Thyroid gland (tissue), 4 donors: Measurements from ENCODE around the gene PSKH1. TPM values are rescaled to one million over a fixed set of nuclear protein-coding genes. Genes with fewer than 3 reads are reported as not detected.

ENCODE experiments used
- DNase-seq, 2 donors: peaks; one replicate each; pipeline ENCODE4 v3.0.0-alpha.2; 2019
- H3K27ac ChIP-seq, 3 donors: fragments of 200-600 bp; sonication (generic); 1 replicate in 2 of 3; 2 replicates in 1 of 3; pipeline ENCODE4 v1.5.1; 2016 to 2019; ENCODE audit warnings: mild to moderate bottlenecking in 1 of 3, moderate library complexity in 1 of 3
- H3K27me3 ChIP-seq: fragments of 200-600 bp; sonication (generic); one replicate; pipeline ENCODE4 v1.5.1; 2019
- H3K36me3 ChIP-seq, 2 donors: fragments of 200-600 bp; sonication (generic); one replicate each; pipeline ENCODE4 v1.5.1; 2016 to 2019
- H3K4me1 ChIP-seq, 2 donors: fragments of 200-600 bp; sonication (generic); one replicate each; pipeline ENCODE4 v1.5.1; 2017 to 2019
- H3K4me3 ChIP-seq, 3 donors: fragments of 200-600 bp; sonication (generic); replicated peaks in 1 of 3; 1 replicate in 2 of 3; 2 replicates in 1 of 3; pipeline ENCODE4 v1.5.1; 2016; ENCODE audit warnings: mild to moderate bottlenecking in 1 of 3
- H3K9me3 ChIP-seq: fragments of 200-600 bp; sonication (generic); one replicate; pipeline ENCODE4 v1.5.1; 2017
- CTCF ChIP-seq, 6 experiments: fragments of 200-600 bp in 3 of 6; fragments of 450-650 bp in 3 of 6; sonication (generic) in 3 of 6; IDR thresholded peaks; one replicate each; pipeline ENCODE4 v1.5.1; 2016 to 2019; ENCODE audit warnings: antibody characterized with exemption in 6 of 6, mild to moderate bottlenecking in 2 of 6, inconsistent platforms in 1 of 6, moderate library complexity in 1 of 6
- POLR2A ChIP-seq, 2 donors: fragments of 450-650 bp; IDR thresholded peaks; one replicate each; pipeline ENCODE4 v1.6.1; 2017; ENCODE audit warnings: antibody characterized with exemption in 2 of 2, mild to moderate bottlenecking in 2 of 2, moderate library complexity in 1 of 2
- WGBS, 2 donors: methylation state at CpG; one replicate each; pipeline ENCODE4 v1.1.5; 2017; 5-methylcytosine and 5-hydroxymethylcytosine counted together
- intact Hi-C: fragments of 100-400 bp; cut with DNase I; formaldehyde crosslinking; loops from one replicate; pipeline ENCODE4 v1.15.1; 2023
- total RNA-seq, 4 donors: library from RNA; depleted of rRNA; stranded (reverse); fragments of >200 nt; gene quantifications; one replicate each; pipeline ENCODE4 v1.2.3, GENCODE V29; 2016

PSKH1 gene
- total RNA-seq, 4 donors from 2014 or later = 20.3 to 35.7 (median 28.8) TPM

DNA sequence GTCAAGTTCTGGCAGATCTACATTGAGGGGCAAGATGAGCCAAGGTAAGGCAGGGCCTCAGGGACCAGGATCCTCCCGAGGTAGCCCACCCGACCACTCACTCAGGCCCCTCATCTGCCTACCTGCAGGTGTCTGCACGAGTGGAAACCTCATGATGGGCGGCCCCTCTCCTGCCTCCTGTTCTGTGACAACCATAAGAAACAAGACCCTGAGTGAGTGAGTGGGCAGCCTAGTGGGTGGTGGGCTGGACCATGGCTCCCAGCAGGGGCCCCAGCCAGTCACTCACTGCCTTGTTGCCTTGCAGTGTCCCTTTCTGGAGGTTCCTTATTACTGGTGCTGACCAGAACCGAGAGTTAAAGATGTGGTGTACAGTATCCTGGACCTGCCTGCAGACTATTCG, 14.8 kb upstream of the PSKH1 start:
- intact Hi-C loops = no loop called here
- 87 to 94% methylated on average over 3 to 5 of the region's 6 CpGs for WGBS, 2 donors
- no peak overlapping the region for H3K27ac ChIP-seq
- H3K9me3 ChIP-seq = no peaks in the 10 kb centered on the region
- no peak for DNase-seq
- no peak overlapping the region for H3K4me3 ChIP-seq
- no peaks in the 10 kb centered on the region for H3K27me3 ChIP-seq
- peaks cover 18% of the 10 kb centered on the region in 2 donors for H3K4me1 ChIP-seq
- no peak for TF ChIP-seq POLR2A (IDR thresholded peaks at IDR 0.05)
- no peak for TF ChIP-seq CTCF (IDR thresholded peaks at IDR 0.05)
- peaks cover 54 to 68% of the 10 kb centered on the region in 2 donors for H3K36me3 ChIP-seq

DNA sequence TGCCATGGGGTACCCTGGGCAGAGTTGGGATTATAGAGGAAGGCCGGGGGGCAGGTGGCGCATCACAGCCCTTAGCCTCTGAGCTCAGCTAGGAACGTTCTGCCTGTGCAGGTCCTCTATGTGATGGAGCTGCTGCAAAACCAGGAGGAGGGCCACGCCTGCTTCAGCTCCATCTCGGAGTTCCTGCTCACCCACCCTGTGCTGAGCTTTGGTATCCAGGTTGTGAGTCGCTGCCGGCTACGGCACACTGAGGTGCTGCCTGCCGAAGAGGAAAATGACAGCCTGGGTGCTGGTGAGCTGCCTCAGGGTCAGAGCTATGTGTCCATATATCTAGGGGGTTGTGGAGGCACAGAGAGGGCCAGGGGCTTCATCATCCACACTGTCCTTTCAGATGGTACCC, 14.2 kb upstream of the PSKH1 start:
- Histone ChIP-seq H3K27me3 (no peaks in the 10 kb centered on the region), H3K9me3 (no peaks in the 10 kb centered on the region), H3K36me3 (peaks cover 58 to 73% of the 10 kb centered on the region in 2 donors), H3K27ac (no peak overlapping the region), H3K4me3 (no peak overlapping the region), H3K4me1 (peaks cover 14 to 16% of the 10 kb centered on the region in 2 donors)
- 94 to 97% methylated on average over 7 to 9 of the region's 9 CpGs for WGBS, 2 donors
- DNase-seq = no peak
- intact Hi-C loops = no loop called here
- TF ChIP-seq POLR2A (IDR thresholded peaks at IDR 0.05) (no peak), CTCF (IDR thresholded peaks at IDR 0.05) (no peak)

DNA sequence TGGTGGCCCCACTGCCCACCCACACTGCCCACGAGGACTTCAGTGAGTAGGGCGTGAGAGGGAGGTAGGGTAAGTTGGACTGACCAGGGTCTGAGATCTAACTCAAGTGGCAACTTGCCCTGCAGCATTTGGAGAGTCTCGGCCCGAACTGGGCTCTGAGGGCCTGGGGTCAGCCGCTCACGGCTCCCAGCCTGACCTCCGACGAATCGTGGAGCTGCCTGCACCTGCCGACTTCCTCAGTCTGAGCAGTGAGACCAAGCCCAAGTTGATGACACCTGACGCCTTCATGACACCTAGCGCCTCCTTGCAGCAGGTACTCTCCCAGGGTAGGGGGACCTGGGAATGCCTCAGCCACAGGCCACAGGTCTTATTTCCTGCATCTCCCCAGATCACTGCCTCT, 13.6 kb upstream of the PSKH1 start:
- peaks cover 58 to 77% of the 10 kb centered on the region in 2 donors for H3K36me3 ChIP-seq
- no peak overlapping the region for H3K27ac ChIP-seq
- intact Hi-C loops = no loop called here
- no peak overlapping the region for H3K4me3 ChIP-seq
- peaks cover 8 to 12% of the 10 kb centered on the region in 2 donors for H3K4me1 ChIP-seq
- TF ChIP-seq POLR2A (IDR thresholded peaks at IDR 0.05) (no peak), CTCF (IDR thresholded peaks at IDR 0.05) (no peak)
- 93 to 94% methylated on average over 12 of the region's 12 CpGs for WGBS, 2 donors
- H3K9me3 ChIP-seq = no peaks in the 10 kb centered on the region
- H3K27me3 ChIP-seq = no peaks in the 10 kb centered on the region
- DNase-seq = no peak

DNA sequence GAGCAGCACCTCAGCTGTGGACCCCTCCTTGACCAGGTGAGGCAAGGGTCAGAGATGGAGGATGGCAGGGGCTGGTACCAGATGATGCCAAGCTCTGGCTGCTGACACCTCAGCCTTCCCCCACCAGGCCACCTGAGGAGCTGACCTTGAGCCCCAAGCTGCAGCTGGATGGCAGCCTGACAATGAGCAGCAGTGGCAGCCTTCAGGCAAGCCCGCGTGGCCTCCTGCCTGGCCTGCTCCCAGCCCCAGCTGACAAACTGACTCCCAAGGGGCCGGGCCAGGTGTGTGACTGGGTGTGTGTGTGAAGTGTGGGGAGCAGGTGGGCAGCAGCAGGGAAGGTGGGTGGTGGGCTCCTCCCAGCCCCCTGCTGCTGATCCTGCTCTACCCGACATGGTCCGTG, 13.1 kb upstream of the PSKH1 start:
- intact Hi-C loops = loop anchor here (5.0 kb wide), 2 partner anchors 47 to 162 kb away; no protein-coding TSS in a partner anchor
- Histone ChIP-seq H3K4me3 (no peak overlapping the region), H3K4me1 (peaks cover 4 to 9% of the 10 kb centered on the region in 2 donors), H3K36me3 (peaks cover 58 to 77% of the 10 kb centered on the region in 2 donors), H3K27me3 (no peaks in the 10 kb centered on the region), H3K27ac (no peak overlapping the region), H3K9me3 (no peaks in the 10 kb centered on the region)
- TF ChIP-seq POLR2A (IDR thresholded peaks at IDR 0.05) (no peak), CTCF (IDR thresholded peaks at IDR 0.05) (no peak)
- 87 to 98% methylated on average over 2 to 4 of the region's 5 CpGs for WGBS, 2 donors
- no peak for DNase-seq

DNA sequence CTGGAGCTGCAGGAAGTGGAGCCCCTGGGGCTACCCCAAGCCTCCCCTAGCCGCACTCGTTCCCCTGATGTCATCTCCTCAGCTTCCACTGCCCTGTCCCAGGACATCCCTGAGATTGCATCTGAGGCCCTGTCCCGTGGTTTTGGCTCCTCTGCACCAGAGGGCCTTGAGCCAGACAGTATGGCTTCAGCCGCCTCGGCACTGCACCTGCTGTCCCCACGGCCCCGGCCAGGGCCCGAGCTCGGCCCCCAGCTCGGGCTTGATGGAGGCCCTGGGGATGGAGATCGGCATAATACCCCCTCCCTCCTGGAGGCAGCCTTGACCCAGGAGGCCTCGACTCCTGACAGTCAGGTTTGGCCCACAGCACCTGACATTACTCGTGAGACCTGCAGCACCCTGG, 12.5 kb upstream of the PSKH1 start:
- no peak for DNase-seq
- H3K27ac ChIP-seq = no peak overlapping the region
- no peak overlapping the region for H3K4me3 ChIP-seq
- H3K4me1 ChIP-seq = peaks cover 0 to 4% of the 10 kb centered on the region in 2 donors
- H3K36me3 ChIP-seq = peaks cover 58 to 77% of the 10 kb centered on the region in 2 donors
- intact Hi-C loops = loop anchor here (5.0 kb wide), 2 partner anchors 47 to 162 kb away; no protein-coding TSS in a partner anchor
- H3K27me3 ChIP-seq = no peaks in the 10 kb centered on the region
- no peak for TF ChIP-seq CTCF (IDR thresholded peaks at IDR 0.05)
- TF ChIP-seq POLR2A (IDR thresholded peaks at IDR 0.05) = no peak
- WGBS, 2 donors = 92 to 97% methylated on average over 13 of the region's 13 CpGs
- H3K9me3 ChIP-seq = no peaks in the 10 kb centered on the region
